Effector CD4-positive, alpha-beta T cell (primary cell): Measurements from ENCODE around the gene NUMA1.

Experiments used
- DNase-seq: peaks from one replicate; pipeline ENCODE4 v3.0.0-alpha.2; 2020

NUMA1 gene

GRCh38 chr11:72013765-72014711, 66.3 kb downstream of the NUMA1 start:
- DNase-seq = no peak

GRCh38 chr11:72012897-72013721, 67.2 kb downstream of the NUMA1 start:
- no peak for DNase-seq

GRCh38 chr11:72012091-72012630, 68.2 kb downstream of the NUMA1 start:
- DNase-seq = no peak

- no peak for DNase-seq
Observed at GRCh38 chr11:72010529-72011233, 69.7 kb downstream of the NUMA1 start.

GRCh38 chr11:72009156-72009555, 71.2 kb downstream of the NUMA1 start:
- DNase-seq = no peak

GRCh38 chr11:72008728-72009127, 71.6 kb downstream of the NUMA1 start:
- no peak for DNase-seq

GRCh38 chr11:72007587-72007986, 72.8 kb downstream of the NUMA1 start:
- no peak for DNase-seq

GRCh38 chr11:72007089-72007476, 73.3 kb downstream of the NUMA1 start:
- no peak for DNase-seq

GRCh38 chr11:72006309-72007088, 73.8 kb downstream of the NUMA1 start:
- no peak for DNase-seq

GRCh38 chr11:72005347-72006260, 74.7 kb downstream of the NUMA1 start:
- no peak for DNase-seq

- DNase-seq = no peak
Observed at GRCh38 chr11:72004515-72005346, 75.6 kb downstream of the NUMA1 start.

- no peak for DNase-seq
Observed at GRCh38 chr11:72003776-72004171, 76.6 kb downstream of the NUMA1 start.

- no peak for DNase-seq
Observed at GRCh38 chr11:72002841-72003775, 77.2 kb downstream of the NUMA1 start.

GRCh38 chr11:72001834-72002591, 78.3 kb downstream of the NUMA1 start:
- no peak for DNase-seq

GRCh38 chr11:72001285-72001684, 79.1 kb downstream of the NUMA1 start:
- DNase-seq = no peak

- no peak for DNase-seq
Observed at GRCh38 chr11:72000202-72000867, 80.0 kb downstream of the NUMA1 start.

- DNase-seq = no peak
Observed at GRCh38 chr11:71999798-72000197, 80.5 kb downstream of the NUMA1 start.
